AG09309 (cell line): Measurements from ENCODE around the gene JAK2.
"Not testable (repeated sequence)": the region's sequence is repeated elsewhere in the genome, so short reads cannot be mapped to it uniquely, and the experiment has no call there.

Experiments used
- DNase-seq: peaks from one replicate; pipeline ENCODE4 v3.0.0-alpha.2; 2010; ENCODE audit warnings: low read depth
- H3K4me3 ChIP-seq: 2 replicates; pipeline ENCODE4 v1.5.1; 2011; ENCODE audit warnings: mild to moderate bottlenecking, low read depth, low read length, moderate library complexity; ENCODE audit not compliant: control insufficient read depth
- TF ChIP-seq, protein P1 (sequence below): IDR thresholded peaks from 2 replicates; pipeline ENCODE4 v1.5.1; 2011; ENCODE audit warnings: mild to moderate bottlenecking, low read depth, low read length, inconsistent platforms; ENCODE audit not compliant: insufficient read depth, control insufficient read depth; ENCODE audit errors: missing control alignments

Gene JAK2

DNA sequence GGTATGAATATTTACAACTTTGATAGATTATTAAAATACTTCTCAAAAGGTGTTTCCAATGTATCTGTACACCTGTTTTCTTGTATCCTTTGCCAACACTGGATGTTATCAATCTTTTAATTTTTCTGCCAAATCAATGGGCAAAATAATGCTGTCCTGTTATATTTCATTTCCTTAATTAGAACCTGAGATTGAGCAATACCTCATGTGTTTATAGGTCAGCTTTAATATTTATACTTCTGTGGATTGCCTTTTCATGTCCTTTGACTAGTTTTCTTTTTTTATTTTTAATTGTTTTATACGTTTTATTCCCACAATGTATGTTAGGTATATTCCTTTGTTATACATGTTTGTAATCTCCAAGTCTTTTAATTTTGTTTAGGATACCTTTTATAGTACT is 77.6 kb downstream of the JAK2 start:
- no peak for DNase-seq
- no peak overlapping the region for H3K4me3 ChIP-seq
- TF ChIP-seq, protein P1, sequence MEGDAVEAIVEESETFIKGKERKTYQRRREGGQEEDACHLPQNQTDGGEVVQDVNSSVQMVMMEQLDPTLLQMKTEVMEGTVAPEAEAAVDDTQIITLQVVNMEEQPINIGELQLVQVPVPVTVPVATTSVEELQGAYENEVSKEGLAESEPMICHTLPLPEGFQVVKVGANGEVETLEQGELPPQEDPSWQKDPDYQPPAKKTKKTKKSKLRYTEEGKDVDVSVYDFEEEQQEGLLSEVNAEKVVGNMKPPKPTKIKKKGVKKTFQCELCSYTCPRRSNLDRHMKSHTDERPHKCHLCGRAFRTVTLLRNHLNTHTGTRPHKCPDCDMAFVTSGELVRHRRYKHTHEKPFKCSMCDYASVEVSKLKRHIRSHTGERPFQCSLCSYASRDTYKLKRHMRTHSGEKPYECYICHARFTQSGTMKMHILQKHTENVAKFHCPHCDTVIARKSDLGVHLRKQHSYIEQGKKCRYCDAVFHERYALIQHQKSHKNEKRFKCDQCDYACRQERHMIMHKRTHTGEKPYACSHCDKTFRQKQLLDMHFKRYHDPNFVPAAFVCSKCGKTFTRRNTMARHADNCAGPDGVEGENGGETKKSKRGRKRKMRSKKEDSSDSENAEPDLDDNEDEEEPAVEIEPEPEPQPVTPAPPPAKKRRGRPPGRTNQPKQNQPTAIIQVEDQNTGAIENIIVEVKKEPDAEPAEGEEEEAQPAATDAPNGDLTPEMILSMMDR, result no peak

DNA sequence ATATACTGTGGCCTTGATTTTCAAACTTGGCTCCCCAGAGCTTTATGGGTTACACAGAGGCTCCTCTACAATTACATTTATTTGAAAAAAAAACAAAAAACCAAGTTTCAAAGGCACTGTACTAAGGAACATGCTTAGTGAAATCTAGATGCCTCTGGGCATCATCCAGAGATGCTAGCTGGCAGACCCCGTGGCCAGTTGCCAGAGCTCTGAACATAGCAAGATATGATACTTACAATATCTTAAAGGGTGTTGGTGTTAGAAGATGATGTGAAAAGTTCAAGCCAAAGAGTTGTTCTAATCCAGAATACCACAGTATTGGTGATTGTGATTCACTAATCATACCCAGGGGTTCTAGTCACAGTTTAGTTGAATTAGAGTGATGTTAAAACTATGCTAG is 87.8 kb downstream of the JAK2 start:
- TF ChIP-seq, protein P1, result no peak
- H3K4me3 ChIP-seq, result no peak overlapping the region

DNA sequence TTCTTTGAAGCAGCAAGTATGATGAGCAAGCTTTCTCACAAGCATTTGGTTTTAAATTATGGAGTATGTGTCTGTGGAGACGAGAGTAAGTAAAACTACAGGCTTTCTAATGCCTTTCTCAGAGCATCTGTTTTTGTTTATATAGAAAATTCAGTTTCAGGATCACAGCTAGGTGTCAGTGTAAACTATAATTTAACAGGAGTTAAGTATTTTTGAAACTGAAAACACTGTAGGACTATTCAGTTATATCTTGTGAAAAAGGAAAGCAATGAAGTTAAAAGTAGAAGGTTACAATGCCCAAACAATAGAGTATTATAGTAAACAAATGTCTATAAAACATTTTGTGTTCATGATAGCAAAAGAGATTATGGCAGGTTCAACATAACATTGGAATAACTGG is 88.6 kb downstream of the JAK2 start:
- TF ChIP-seq, protein P1, result no peak
- DNase-seq, result no peak
- no peak overlapping the region for H3K4me3 ChIP-seq

More for the DNA sequence above, 87.8 kb downstream of the JAK2 start:
- DNase-seq, result no peak

DNA sequence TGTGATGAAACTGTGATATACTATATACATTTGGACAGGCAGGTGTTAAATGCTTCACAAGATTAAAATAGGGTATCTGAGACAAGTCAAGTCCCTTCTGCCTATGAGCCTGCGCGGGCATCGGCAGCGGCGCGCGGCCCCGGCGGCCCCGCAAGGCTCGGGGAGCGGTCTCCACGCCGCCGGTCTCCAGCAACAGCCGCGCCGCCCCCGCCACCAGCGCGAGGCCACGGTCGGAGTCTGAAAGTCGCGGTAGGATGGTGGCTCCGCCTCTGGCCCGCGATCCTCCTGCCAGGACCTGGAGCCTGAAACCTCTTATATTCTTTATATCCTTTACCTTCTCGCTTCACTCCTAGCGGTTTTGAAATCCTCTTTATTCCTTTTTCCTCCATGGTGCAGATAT is 100.9 kb downstream of the JAK2 start:
- H3K4me3 ChIP-seq, result no peak overlapping the region
- no peak for DNase-seq
- TF ChIP-seq, protein P1, result no peak

DNA sequence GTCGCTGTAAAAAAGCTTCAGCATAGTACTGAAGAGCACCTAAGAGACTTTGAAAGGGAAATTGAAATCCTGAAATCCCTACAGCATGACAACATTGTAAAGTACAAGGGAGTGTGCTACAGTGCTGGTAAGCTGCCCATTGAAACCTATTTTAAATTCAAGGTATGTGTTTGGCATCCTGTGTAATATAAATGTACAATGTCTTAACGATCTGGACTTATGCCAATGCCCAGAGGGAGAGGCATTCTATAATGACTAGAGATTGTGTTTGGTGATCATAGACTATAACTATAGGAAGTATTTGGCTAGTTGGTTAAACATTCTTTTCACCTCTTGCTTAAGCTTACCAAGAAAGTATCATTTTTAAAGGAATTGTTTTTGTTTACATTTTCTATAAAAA is 104.7 kb downstream of the JAK2 start:
- no peak for DNase-seq
- no peak overlapping the region for H3K4me3 ChIP-seq
- TF ChIP-seq, protein P1, result no peak

DNA sequence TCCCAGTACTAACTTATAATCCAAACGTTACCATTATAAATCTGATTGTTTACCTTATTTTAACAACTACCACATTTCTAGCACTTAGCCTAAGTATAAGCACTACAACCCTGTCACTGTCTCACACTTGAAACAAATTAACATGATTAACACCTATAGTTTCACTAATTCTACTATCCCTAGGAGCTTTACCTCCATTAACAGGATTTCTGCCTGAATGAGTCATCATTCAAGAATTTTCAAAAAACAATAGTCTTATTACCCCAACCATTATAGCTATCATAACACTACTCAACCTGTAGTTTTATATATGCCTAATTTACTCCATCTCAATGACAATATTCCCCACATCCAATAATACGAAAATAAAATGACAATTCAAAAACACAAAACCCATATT is 110.7 kb downstream of the JAK2 start:
- no peak for DNase-seq
- TF ChIP-seq, protein P1, result no peak
- H3K4me3 ChIP-seq, result no peak overlapping the region

DNA sequence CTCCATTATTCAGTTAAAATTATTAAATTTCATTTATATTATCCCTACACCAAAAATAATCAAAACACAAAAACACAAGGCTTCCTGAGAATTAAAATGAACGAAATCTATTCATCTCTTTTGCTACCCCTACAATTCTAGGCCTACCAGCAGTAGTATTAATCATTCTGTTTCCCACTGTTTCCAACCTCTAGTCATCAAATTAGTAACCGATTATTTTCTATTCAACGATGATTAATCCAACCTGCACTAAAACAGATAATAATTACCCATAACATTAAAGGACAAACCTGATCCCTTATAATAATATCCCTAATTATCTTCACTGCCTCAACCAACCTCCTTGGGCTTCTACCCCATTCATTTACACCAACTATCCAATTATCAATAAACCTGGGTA is 114.4 kb downstream of the JAK2 start:
- H3K4me3 ChIP-seq, result no peak overlapping the region
- TF ChIP-seq, protein P1, result no peak
- DNase-seq, result no peak

DNA sequence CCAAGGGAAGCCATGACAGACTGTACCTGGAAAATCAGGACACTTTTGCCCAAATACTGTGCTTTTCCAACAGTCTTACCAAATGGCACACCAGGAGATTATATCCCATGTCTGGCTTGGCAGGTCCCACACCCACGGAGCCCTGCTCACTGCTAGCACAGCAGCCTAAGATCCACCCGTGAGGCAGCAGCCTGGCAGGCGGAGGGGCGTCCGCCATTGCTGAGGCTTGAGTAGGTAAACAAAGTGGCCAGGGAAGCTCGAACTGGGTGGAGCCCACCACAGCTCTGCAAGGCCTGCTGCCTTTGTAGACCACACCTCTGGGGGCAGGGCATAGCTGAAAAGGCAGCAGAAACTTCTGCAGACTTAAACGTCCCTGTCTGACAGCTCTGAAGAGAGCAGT is 116.1 kb downstream of the JAK2 start:
- DNase-seq, H3K4me3 ChIP-seq: not testable (repeated sequence)

DNA sequence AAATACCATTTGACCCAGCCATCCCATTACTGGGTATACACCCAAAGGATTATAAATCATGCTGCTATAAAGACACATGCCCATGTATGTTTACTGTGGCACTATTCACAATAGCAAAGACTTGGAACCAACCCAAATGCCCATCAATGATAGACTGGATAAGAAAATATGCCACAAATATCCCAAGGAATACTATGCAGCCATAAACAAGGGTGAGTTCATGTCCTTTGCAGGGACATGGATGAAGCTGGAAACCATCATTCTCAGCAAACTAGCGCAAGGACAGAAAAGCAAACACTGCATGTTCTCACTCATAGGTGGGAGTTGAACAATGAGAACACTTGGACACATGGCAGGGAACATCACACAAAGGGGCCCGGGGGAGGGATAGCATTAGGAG is 121.4 kb downstream of the JAK2 start:
- not testable (repeated sequence) for DNase-seq, H3K4me3 ChIP-seq
